PC-9 (cell line): ENCODE results near the gene CRELD2.

Experiments used
- CTCF ChIP-seq: fragments of 200-600 bp; sonication (generic); conservative IDR thresholded peaks from 2 replicates; pipeline ENCODE4 v1.6.1; 2017; ENCODE audit warnings: mixed run types, antibody characterized with exemption, mild to moderate bottlenecking, moderate library complexity
- EZH2 ChIP-seq: fragments of 200-600 bp; sonication (generic); IDR thresholded peaks from 2 replicates; pipeline ENCODE4 v1.8.0; 2017; ENCODE audit warnings: antibody characterized with exemption, low read depth

GRCh38 chr22:49924113-49924833 is 5.8 kb downstream of the CRELD2 start:
- TF ChIP-seq CTCF = no peak
- no peak for TF ChIP-seq EZH2
